LHCN-M2 (cell line): ENCODE results near the gene TSPAN18. TPM values are rescaled to one million over a fixed set of nuclear protein-coding genes. Genes with fewer than 3 reads are reported as not detected.

Source experiments
- DNase-seq: peaks from one replicate; pipeline ENCODE4 v3.0.0-alpha.2; 2012; ENCODE audit warnings: low read depth
- total RNA-seq: library from RNA; depleted of rRNA; stranded (reverse); fragments of >200 nt; gene quantifications from 2 replicates; pipeline ENCODE4 v1.2.3, GENCODE V29; 2014

TSPAN18 gene
- total RNA-seq, 1 experiment from 2014 or later: not detected

GRCh38 chr11:44941259-44942021 is 214.7 kb downstream of the TSPAN18 start:
- DNase-seq: no peak

GRCh38 chr11:44942029-44942955 is 215.5 kb downstream of the TSPAN18 start:
- peak; percentile 22 for DNase-seq

- no peak for DNase-seq
Measured at GRCh38 chr11:44943118-44943517, 216.4 kb downstream of the TSPAN18 start.

GRCh38 chr11:44943696-44944095 is 216.9 kb downstream of the TSPAN18 start:
- DNase-seq: no peak

GRCh38 chr11:44944181-44944852 is 217.6 kb downstream of the TSPAN18 start:
- DNase-seq: no peak

GRCh38 chr11:44944853-44945235 is 218.1 kb downstream of the TSPAN18 start:
- DNase-seq: no peak

- DNase-seq: no peak
Measured at GRCh38 chr11:44945666-44946065, 218.9 kb downstream of the TSPAN18 start.

GRCh38 chr11:44946263-44946662 is 219.5 kb downstream of the TSPAN18 start:
- DNase-seq: no peak

- DNase-seq: no peak
Measured at GRCh38 chr11:44947114-44947513, 220.4 kb downstream of the TSPAN18 start.

- no peak for DNase-seq
Measured at GRCh38 chr11:44948155-44948554, 221.4 kb downstream of the TSPAN18 start.

- no peak for DNase-seq
Measured at GRCh38 chr11:44949160-44950030, 222.6 kb downstream of the TSPAN18 start.

- DNase-seq: no peak
Measured at GRCh38 chr11:44950031-44950624, 223.4 kb downstream of the TSPAN18 start.

- peak; percentile 57 for DNase-seq
Measured at GRCh38 chr11:44950625-44951476, 224.1 kb downstream of the TSPAN18 start, which contains the start of gene TP53I11. Gene TP53I11 (minus strand): TSS chr11:44950883. CDS start chr11:44938335, 12,548 bp downstream.

- DNase-seq: no peak
Measured at GRCh38 chr11:44952082-44952481, 225.3 kb downstream of the TSPAN18 start.

GRCh38 chr11:44952500-44953260 is 225.9 kb downstream of the TSPAN18 start:
- no peak for DNase-seq

- DNase-seq: no peak
Measured at GRCh38 chr11:44954051-44954906, 227.5 kb downstream of the TSPAN18 start.

- peak; percentile 93 for DNase-seq
Measured at GRCh38 chr11:44955015-44955738, 228.4 kb downstream of the TSPAN18 start.
